PC-3 (cell line): ENCODE measurements around the gene EDNRA. TPM values are rescaled to one million over a fixed set of nuclear protein-coding genes. Genes with fewer than 3 reads are reported as not detected.
A peak's percentile ranks its signal among the peaks of the same experiment; 100 is the strongest.

Experiments
- ATAC-seq: fragments of 200-7000 bp; cut with Tn5 transposase; 2 replicates; pipeline ENCODE4 v1.9.1; 2020; ENCODE audit warnings: mild to moderate bottlenecking, moderate library complexity
- BruUV-seq: library from RNA; stranded (reverse); fragments of 400-500 nt; replicated peaks from 2 replicates; lab custom pipeline; 2021; lab: Mats Ljungman, UMichigan
- CTCF ChIA-PET: fragments of 300-600 bp; sonication (Branson Sonifier 250); formaldehyde crosslinking; loops from one replicate; lab custom pipeline; 2022; ENCODE audit warnings: antibody characterized with exemption; lab: Charles Lee
- POLR2A ChIA-PET: fragments of 300-600 bp; sonication (Branson Sonifier 250); formaldehyde crosslinking; loops from one replicate; lab custom pipeline; 2022; ENCODE audit warnings: antibody characterized with exemption; ENCODE audit not compliant: unreplicated experiment; lab: Charles Lee
- DNase-seq: peaks from one replicate; pipeline ENCODE4 v3.0.0-alpha.2; 2015
- H2AFZ ChIP-seq: fragments of 300-600 bp; sonication (generic); 2 replicates; pipeline ENCODE4 v1.6.0; 2016; ENCODE audit warnings: antibody characterized with exemption, low read length
- H3F3A ChIP-seq: fragments of 300-600 bp; sonication (generic); one replicate; pipeline ENCODE4 v1.6.0; 2017; ENCODE audit warnings: antibody characterized with exemption, low read length, control low read depth, mild to moderate bottlenecking; ENCODE audit not compliant: unreplicated experiment
- H3K27ac ChIP-seq: fragments of 300-600 bp; sonication (generic); 2 replicates; pipeline ENCODE4 v1.5.1; 2016; ENCODE audit warnings: mild to moderate bottlenecking, low read length
- H3K27me3 ChIP-seq: fragments of 300-600 bp; sonication (generic); 2 replicates; pipeline ENCODE4 v1.6.1; 2016; ENCODE audit warnings: low read length, mixed read lengths
- H3K36me3 ChIP-seq: fragments of 300-600 bp; sonication (generic); 2 replicates; pipeline ENCODE4 v1.6.1; 2016; ENCODE audit warnings: low read depth, mixed run types, low read length, mixed read lengths
- H3K4me1 ChIP-seq: fragments of 300-600 bp; sonication (generic); 2 replicates; pipeline ENCODE4 v1.5.1; 2016; ENCODE audit warnings: low read length; ENCODE audit not compliant: insufficient read depth
- H3K4me2 ChIP-seq: fragments of 300-600 bp; sonication (generic); 2 replicates; pipeline ENCODE4 v1.6.0; 2016; ENCODE audit warnings: low read length
- H3K4me3 ChIP-seq: fragments of 300-600 bp; sonication (generic); 2 replicates; pipeline ENCODE4 v1.5.1; 2016; ENCODE audit warnings: mild to moderate bottlenecking, low read length, mixed read lengths
- H3K79me2 ChIP-seq: fragments of 300-600 bp; sonication (generic); 2 replicates; pipeline ENCODE4 v1.6.1; 2017; ENCODE audit warnings: low read length, mixed read lengths
- H3K9ac ChIP-seq: fragments of 300-600 bp; sonication (generic); 2 replicates; pipeline ENCODE4 v1.6.0; 2016; ENCODE audit warnings: mild to moderate bottlenecking, low read length
- H3K9me2 ChIP-seq: fragments of 300-600 bp; sonication (generic); replicated peaks from 2 replicates; pipeline ENCODE4 v1.6.1; 2016; ENCODE audit warnings: mixed run types, low read length, mixed read lengths
- H3K9me3 ChIP-seq: fragments of 300-600 bp; sonication (generic); 2 replicates; pipeline ENCODE4 v1.6.1; 2016; ENCODE audit warnings: low read length, mixed read lengths
- H4K20me1 ChIP-seq: fragments of 300-600 bp; sonication (generic); 2 replicates; pipeline ENCODE4 v1.6.1; 2016; ENCODE audit warnings: low read length, mixed read lengths
- CTCF ChIP-seq: fragments of 300-600 bp; sonication (generic); conservative IDR thresholded peaks from 2 replicates; pipeline ENCODE4 v1.5.1; 2017; ENCODE audit warnings: antibody characterized with exemption, low read depth, mild to moderate bottlenecking, low read length
- EZH2 ChIP-seq: fragments of 300-600 bp; sonication (generic); IDR thresholded peaks from one replicate; pipeline ENCODE4 v1.6.1; 2017; ENCODE audit warnings: antibody characterized with exemption, mild to moderate bottlenecking, low read length; ENCODE audit not compliant: unreplicated experiment
- EZH2phosphoT487 ChIP-seq: fragments of 300-600 bp; sonication (generic); IDR thresholded peaks from 2 replicates; pipeline ENCODE4 v1.6.1; 2018; ENCODE audit warnings: mild to moderate bottlenecking, antibody characterized with exemption, low read length, borderline replicate concordance
- intact Hi-C: fragments of 100-400 bp; cut with micrococcal nuclease; formaldehyde crosslinking; loops from 2 replicates; pipeline ENCODE4 v1.9.0; 2023
- total RNA-seq: library from RNA; depleted of rRNA; stranded (reverse); fragments of >200 nt; gene quantifications from 2 replicates; pipeline ENCODE4 v1.2.3, GENCODE V29; 2014

The EDNRA gene
- total RNA-seq, 1 experiment from 2014 or later = 2.4 TPM

GRCh38 chr4:147515220-147515936 is 34.5 kb downstream of the EDNRA start:
- Histone ChIP-seq H3K79me2 (no peaks in the 10 kb centered on the region), H3K27me3 (no peaks in the 10 kb centered on the region), H2AFZ (no peak overlapping the region), H3K9ac (no peak overlapping the region), H3K4me1 (peaks cover 12% of the 10 kb centered on the region; the same call in 1 of the 2 replicates), H3K4me3 (no peak overlapping the region), H3K4me2 (no peak overlapping the region), H3K9me3 (no peaks in the 10 kb centered on the region), H3F3A (no peaks in the 10 kb centered on the region), H3K9me2 (no peaks in the 10 kb centered on the region), H3K36me3 (no peaks in the 10 kb centered on the region), H3K27ac (no peak overlapping the region), H4K20me1 (no peaks in the 10 kb centered on the region)
- POLR2A ChIA-PET = no interaction called here
- TF ChIP-seq EZH2phosphoT487 = no peak
- TF ChIP-seq CTCF = no peak
- TF ChIP-seq EZH2 = no peak
- DNase-seq (peak; percentile 19), ATAC-seq (no peak)
- BruUV-seq = no TSS peak
- CTCF ChIA-PET = no interaction called here
- intact Hi-C loops = loop anchor here (5.0 to 10.0 kb wide), 4 partner anchors 62 to 349 kb away; no protein-coding TSS in a partner anchor

GRCh38 chr4:147516133-147516532 is 35.2 kb downstream of the EDNRA start:
- BruUV-seq = no TSS peak
- intact Hi-C loops = loop anchor here (5.0 to 10.0 kb wide), 4 partner anchors 61 to 349 kb away; no protein-coding TSS in a partner anchor
- no peaks in the 10 kb centered on the region for H3K79me2 ChIP-seq
- no peak for DNase-seq
- peaks cover 12% of the 10 kb centered on the region; the same call in 1 of the 2 replicates for H3K4me1 ChIP-seq
- no peak overlapping the region for H3K27ac ChIP-seq
- POLR2A ChIA-PET = no interaction called here
- no peak overlapping the region for H3K4me2 ChIP-seq
- H3K9me2 ChIP-seq = no peaks in the 10 kb centered on the region
- H3F3A ChIP-seq = no peaks in the 10 kb centered on the region
- H4K20me1 ChIP-seq = no peaks in the 10 kb centered on the region
- H3K27me3 ChIP-seq = no peaks in the 10 kb centered on the region
- ATAC-seq = no peak
- TF ChIP-seq EZH2phosphoT487 = no peak
- H3K9me3 ChIP-seq = no peaks in the 10 kb centered on the region
- no peak overlapping the region for H3K9ac ChIP-seq
- no peak overlapping the region for H3K4me3 ChIP-seq
- no peak overlapping the region for H2AFZ ChIP-seq
- CTCF ChIA-PET = no interaction called here
- H3K36me3 ChIP-seq = no peaks in the 10 kb centered on the region

- Histone ChIP-seq H3K9me2 (no peaks in the 10 kb centered on the region), H3K4me2 (no peak overlapping the region), H3K79me2 (no peaks in the 10 kb centered on the region), H2AFZ (no peak overlapping the region), H4K20me1 (no peaks in the 10 kb centered on the region), H3K36me3 (no peaks in the 10 kb centered on the region), H3F3A (no peaks in the 10 kb centered on the region), H3K4me1 (peaks cover 12% of the 10 kb centered on the region; the same call in 1 of the 2 replicates), H3K9ac (no peak overlapping the region), H3K27ac (no peak overlapping the region), H3K9me3 (no peaks in the 10 kb centered on the region), H3K27me3 (no peaks in the 10 kb centered on the region), H3K4me3 (no peak overlapping the region)
- no peak for DNase-seq
- ChIA-PET CTCF (interaction anchor here (0.5 to 1.8 kb wide), 12 partner anchors 12 to 421 kb away, joined by 3 to 18 read pairs (median 4); no protein-coding TSS in a partner anchor), POLR2A (interaction anchor here (0.5 kb wide), 1 partner anchor 59 kb away, joined by 7 read pairs; no protein-coding TSS in a partner anchor)
- intact Hi-C loops = loop anchor here (1.0 to 10.0 kb wide), 7 partner anchors 59 to 407 kb away; no protein-coding TSS in a partner anchor
- TF ChIP-seq CTCF (no peak), EZH2phosphoT487 (no peak), EZH2 (no peak)
- ATAC-seq = peak; percentile 62
- BruUV-seq = no TSS peak
These were observed 37.2 kb downstream of the EDNRA start for GRCh38 chr4:147518086-147518485.
